ENCODE data around the gene SCPEP1. TPM values are rescaled to one million over a fixed set of nuclear protein-coding genes. Genes with fewer than 3 reads are reported as not detected.

The SCPEP1 gene
- polyA plus RNA-seq, 1 of the 3 experiments (the other 2 are of a cell fraction), result 99.6 TPM

DNA sequence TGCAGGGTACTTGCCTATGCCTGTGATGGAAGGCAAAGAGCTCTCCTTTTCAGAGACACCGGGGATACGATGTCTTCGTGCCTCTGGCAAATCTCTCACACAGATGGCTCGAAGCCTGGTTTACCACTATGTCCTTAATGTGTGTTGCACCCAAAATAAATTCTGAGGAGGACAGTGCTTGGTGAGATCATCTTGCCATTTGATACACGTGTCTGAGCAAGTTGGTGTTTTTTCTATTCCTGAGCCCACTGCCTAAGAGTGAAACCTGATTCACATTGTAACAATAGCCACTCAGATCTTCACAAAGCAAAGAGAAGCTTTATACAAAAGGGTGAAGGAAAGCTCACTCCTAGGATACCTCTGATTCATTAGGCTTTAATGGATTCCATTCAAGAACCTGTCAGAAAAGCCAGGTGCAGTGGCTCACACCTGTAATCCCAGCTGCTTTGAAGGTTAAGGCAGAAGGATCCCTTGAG is 74.0 kb downstream of the SCPEP1 start:
- Histone ChIP-seq H3K4me1 (ENCODE audit: control insufficient read depth in 1 of 2, insufficient read depth in 2 of 2, low read depth in 1 of 2, low read length in 1 of 2) (no peaks in the 10 kb centered on the region), H3K79me2 (ENCODE audit: insufficient read depth) (no peaks in the 10 kb centered on the region), H4K20me1 (ENCODE audit: insufficient read depth) (no peaks in the 10 kb centered on the region), H2AFZ (ENCODE audit: low read depth) (no peak overlapping the region), H3K27me3 (ENCODE audit: insufficient read depth) (no peaks in the 10 kb centered on the region), H3K9ac (no peak overlapping the region), H3K9me2 (no peaks in the 10 kb centered on the region), H3K4me3 (ENCODE audit: low read depth in 2 of 2, low read length in 1 of 2) (no peak overlapping the region), H3K27ac (ENCODE audit: low read depth in 2 of 2, low read length in 1 of 2) (no peak overlapping the region), H3F3A (replicated peaks; ENCODE audit: insufficient read depth) (no peaks in the 10 kb centered on the region), H3K4me2 (no peak overlapping the region), H3K36me3 (replicated peaks in 1 of 2; ENCODE audit: control insufficient read depth in 1 of 2, insufficient read depth in 2 of 2, low read length in 1 of 2) (no peaks in the 10 kb centered on the region), H3K9me3 (no peaks in the 10 kb centered on the region)
- CTCF ChIA-PET, result interaction anchor here (1.1 to 1.8 kb wide), 2 partner anchors 16 to 21 kb away, joined by 3 to 6 read pairs; no protein-coding TSS in a partner anchor
- WGBS (ENCODE audit: low lambda C conversion rate), result 63% methylated on average over 5 of the region's 5 CpGs
- TF ChIP-seq SIN3A (IDR thresholded peaks at IDR 0.05; ENCODE audit: borderline replicate concordance, low read depth, low read length) (no peak), MEF2A (IDR thresholded peaks at IDR 0.05; ENCODE audit: borderline replicate concordance, low read depth) (no peak), FOXM1 (IDR thresholded peaks at IDR 0.05; ENCODE audit: low read depth) (no peak), POLR2AphosphoS5 (IDR thresholded peaks at IDR 0.05; ENCODE audit: low read depth, low read length) (no peak), NFIC (IDR thresholded peaks at IDR 0.05; ENCODE audit: borderline replicate concordance) (no peak), CTCF (IDR thresholded peaks at IDR 0.05) (no peak), ZBTB33 (IDR thresholded peaks at IDR 0.05; ENCODE audit: borderline replicate concordance, low read depth) (no peak), YY1 (IDR thresholded peaks at IDR 0.05; ENCODE audit: low read depth) (no peak), RXRA (IDR thresholded peaks at IDR 0.05; ENCODE audit: borderline replicate concordance, low read depth) (no peak), GATA2 (CRISPR knock-in tag; IDR thresholded peaks at IDR 0.05) (no peak), TAF1 (IDR thresholded peaks at IDR 0.05; ENCODE audit: borderline replicate concordance, low read depth, low read length) (no peak), NRF1 (IDR thresholded peaks at IDR 0.05; ENCODE audit: low read depth, low read length) (no peak), USF1 (IDR thresholded peaks at IDR 0.05; ENCODE audit: borderline replicate concordance, low read depth) (no peak), ELF1 (IDR thresholded peaks at IDR 0.05) (no peak)
- TF ChIP-seq, protein P1, sequence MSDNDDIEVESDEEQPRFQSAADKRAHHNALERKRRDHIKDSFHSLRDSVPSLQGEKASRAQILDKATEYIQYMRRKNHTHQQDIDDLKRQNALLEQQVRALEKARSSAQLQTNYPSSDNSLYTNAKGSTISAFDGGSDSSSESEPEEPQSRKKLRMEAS (IDR thresholded peaks at IDR 0.05; ENCODE audit: low read depth), result no peak
- TF ChIP-seq, protein P2, sequence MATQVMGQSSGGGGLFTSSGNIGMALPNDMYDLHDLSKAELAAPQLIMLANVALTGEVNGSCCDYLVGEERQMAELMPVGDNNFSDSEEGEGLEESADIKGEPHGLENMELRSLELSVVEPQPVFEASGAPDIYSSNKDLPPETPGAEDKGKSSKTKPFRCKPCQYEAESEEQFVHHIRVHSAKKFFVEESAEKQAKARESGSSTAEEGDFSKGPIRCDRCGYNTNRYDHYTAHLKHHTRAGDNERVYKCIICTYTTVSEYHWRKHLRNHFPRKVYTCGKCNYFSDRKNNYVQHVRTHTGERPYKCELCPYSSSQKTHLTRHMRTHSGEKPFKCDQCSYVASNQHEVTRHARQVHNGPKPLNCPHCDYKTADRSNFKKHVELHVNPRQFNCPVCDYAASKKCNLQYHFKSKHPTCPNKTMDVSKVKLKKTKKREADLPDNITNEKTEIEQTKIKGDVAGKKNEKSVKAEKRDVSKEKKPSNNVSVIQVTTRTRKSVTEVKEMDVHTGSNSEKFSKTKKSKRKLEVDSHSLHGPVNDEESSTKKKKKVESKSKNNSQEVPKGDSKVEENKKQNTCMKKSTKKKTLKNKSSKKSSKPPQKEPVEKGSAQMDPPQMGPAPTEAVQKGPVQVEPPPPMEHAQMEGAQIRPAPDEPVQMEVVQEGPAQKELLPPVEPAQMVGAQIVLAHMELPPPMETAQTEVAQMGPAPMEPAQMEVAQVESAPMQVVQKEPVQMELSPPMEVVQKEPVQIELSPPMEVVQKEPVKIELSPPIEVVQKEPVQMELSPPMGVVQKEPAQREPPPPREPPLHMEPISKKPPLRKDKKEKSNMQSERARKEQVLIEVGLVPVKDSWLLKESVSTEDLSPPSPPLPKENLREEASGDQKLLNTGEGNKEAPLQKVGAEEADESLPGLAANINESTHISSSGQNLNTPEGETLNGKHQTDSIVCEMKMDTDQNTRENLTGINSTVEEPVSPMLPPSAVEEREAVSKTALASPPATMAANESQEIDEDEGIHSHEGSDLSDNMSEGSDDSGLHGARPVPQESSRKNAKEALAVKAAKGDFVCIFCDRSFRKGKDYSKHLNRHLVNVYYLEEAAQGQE (IDR thresholded peaks at IDR 0.05; ENCODE audit: low read depth, low read length), result no peak
- TF ChIP-seq, protein P3, sequence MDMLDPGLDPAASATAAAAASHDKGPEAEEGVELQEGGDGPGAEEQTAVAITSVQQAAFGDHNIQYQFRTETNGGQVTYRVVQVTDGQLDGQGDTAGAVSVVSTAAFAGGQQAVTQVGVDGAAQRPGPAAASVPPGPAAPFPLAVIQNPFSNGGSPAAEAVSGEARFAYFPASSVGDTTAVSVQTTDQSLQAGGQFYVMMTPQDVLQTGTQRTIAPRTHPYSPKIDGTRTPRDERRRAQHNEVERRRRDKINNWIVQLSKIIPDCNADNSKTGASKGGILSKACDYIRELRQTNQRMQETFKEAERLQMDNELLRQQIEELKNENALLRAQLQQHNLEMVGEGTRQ (IDR thresholded peaks at IDR 0.05; ENCODE audit: borderline replicate concordance, low read depth, low read length), result no peak
- DNase-seq, result no peak
- POLR2A ChIA-PET, result no interaction called here
